G401.6 (cell line): ENCODE measurements around the gene ABCA1.
"Not testable (repeated sequence)": the region's sequence is repeated elsewhere in the genome, so short reads cannot be mapped to it uniquely, and the experiment has no call there.

Source experiments
- FAIRE-seq: peaks from 2 replicates; lab custom pipeline; 2012; peaks lifted over from hg19 to GRCh38; lab: Jason Lieb, UNC

ABCA1 gene, protein sequence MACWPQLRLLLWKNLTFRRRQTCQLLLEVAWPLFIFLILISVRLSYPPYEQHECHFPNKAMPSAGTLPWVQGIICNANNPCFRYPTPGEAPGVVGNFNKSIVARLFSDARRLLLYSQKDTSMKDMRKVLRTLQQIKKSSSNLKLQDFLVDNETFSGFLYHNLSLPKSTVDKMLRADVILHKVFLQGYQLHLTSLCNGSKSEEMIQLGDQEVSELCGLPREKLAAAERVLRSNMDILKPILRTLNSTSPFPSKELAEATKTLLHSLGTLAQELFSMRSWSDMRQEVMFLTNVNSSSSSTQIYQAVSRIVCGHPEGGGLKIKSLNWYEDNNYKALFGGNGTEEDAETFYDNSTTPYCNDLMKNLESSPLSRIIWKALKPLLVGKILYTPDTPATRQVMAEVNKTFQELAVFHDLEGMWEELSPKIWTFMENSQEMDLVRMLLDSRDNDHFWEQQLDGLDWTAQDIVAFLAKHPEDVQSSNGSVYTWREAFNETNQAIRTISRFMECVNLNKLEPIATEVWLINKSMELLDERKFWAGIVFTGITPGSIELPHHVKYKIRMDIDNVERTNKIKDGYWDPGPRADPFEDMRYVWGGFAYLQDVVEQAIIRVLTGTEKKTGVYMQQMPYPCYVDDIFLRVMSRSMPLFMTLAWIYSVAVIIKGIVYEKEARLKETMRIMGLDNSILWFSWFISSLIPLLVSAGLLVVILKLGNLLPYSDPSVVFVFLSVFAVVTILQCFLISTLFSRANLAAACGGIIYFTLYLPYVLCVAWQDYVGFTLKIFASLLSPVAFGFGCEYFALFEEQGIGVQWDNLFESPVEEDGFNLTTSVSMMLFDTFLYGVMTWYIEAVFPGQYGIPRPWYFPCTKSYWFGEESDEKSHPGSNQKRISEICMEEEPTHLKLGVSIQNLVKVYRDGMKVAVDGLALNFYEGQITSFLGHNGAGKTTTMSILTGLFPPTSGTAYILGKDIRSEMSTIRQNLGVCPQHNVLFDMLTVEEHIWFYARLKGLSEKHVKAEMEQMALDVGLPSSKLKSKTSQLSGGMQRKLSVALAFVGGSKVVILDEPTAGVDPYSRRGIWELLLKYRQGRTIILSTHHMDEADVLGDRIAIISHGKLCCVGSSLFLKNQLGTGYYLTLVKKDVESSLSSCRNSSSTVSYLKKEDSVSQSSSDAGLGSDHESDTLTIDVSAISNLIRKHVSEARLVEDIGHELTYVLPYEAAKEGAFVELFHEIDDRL (N-terminal part only)

DNA sequence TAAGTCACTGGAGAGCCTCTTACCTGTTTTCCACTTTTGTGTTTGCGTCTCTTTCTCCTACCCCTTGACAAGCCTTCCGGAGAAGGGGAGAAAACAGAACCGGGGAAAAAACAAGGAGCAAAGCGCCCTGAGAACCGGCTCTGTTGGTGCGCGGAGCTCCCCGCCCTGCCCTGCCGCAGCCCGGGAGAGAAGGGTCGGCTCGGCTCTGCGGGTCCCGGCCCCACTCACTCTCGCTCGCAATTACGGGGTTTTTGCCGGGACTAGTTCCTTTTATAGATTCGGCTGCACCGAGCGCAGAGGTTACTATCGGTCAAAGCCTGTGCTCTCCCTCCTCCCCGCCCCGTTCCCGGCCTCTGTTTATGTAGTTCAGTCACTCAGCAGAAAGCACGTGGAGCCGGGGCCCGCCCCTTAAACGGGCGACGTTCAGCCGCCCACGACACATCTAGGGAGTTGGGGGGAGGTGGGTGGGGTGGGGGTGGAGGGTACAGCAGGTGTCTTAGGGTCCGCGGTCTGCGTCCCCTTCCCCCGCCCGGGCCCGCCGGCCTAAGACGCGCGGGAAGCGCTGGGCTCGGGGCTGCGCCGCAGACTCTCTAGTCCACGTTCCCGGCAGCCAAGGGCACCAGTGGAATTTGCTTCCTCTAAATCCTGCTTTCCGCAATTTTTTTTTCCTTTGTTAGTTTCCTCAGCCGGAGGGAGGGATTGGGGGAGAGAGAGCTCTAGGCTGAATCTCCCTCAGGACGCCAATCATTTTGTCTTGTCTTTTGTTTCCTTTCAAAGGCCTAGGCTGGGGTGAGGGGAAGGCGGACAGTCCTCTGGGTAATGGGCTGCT, at the start of gene ABCA1:
ABCA1 (minus strand) TSS at position 244 of the 829 bp plus-strand sequence. CDS start 24,476 bp downstream, outside the sequence.
- no peak for FAIRE-seq

DNA sequence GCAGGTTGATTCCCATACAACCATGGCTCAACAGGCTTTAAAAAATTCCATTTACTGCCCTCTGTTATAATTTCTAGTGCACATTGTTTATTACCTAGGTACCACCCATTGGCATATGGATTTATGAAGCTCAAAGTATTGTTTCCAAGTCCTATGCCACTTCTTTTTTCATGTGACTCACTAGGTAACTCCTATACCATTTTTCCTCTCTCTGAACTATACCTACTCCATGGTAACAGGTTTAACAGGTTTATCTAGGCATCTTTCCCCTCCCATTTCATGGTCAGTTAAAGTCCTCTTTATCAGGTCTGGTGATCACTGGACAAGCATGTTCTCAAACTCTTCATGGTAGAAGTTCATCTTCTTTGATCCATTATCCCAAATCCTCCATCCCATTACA, 49.6 kb upstream of the ABCA1 start:
- FAIRE-seq: no peak

- FAIRE-seq: no peak
Measured at GRCh38 chr9:104977168-104977567, 49.2 kb upstream of the ABCA1 start.

DNA sequence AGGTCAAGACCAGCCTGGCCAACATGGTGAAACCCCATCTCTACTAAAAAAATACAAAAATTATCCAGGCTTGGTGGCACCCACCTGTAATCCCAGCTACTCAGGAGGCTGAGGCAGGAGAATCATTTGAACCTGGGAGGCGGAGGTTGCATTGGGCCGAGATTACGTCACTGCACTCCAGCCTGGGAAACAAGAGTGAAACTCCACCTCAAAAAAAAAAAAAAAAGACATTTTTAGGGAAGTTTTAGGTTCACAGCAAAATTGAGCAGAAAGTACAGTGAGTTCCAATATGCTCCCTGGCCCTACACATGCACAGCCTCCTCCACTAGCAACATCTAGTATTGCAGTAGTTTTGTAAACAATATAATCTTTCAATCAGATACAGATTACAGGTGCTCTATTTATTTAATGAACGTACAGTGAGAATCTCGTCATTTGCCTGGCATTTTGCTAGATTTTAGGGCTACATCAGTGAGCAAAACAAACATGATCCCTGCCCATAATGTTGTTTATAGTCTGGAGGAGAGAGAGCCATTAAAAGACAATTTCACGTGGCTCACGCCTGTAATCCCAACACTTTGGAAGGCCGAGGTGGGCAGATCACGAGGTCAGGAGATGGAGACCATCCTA, 48.1 kb upstream of the ABCA1 start:
- not testable (repeated sequence) for FAIRE-seq

DNA sequence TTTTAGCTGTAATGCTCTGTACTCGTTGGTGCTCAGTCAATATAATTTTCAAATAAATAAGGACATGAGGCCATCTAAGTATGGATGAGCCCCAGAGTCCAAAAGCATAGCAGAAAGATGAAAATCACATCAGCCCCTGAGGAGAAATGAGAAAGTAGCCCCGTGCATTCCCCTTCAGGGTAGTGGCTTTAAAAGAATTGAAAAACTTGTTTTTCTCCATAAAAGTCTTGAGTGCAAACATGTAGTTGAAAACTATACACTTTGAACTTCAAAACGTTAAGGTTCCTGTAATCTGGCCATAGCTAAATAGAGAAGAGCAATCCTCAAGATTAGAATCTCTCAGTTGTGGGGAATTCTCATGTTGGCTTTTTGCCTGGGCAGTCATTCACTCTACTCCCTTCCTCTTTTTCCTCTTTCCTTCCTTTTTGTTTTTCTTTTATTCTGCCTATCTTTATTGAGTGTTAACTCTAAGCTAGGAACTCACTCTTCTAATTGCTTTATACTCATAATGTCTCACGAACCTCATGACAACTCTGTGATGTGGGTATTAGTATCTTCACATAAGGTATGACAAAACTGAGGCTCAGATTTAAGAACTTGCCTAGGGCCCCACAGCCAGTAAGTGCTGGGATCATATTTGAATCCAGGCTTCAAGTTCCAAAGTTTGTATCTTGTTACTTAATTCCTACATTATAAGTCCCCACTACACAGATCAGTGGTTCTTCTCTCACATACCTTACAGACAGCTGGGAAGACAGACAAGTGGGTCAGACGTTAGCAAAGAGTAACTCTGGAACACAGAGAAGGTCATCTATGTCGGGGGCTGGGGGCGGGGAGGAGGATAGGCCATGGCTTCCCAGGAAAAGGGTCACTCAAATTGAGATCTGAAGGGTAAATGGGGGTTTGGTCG, 46.4 kb upstream of the ABCA1 start:
- FAIRE-seq: no peak

DNA sequence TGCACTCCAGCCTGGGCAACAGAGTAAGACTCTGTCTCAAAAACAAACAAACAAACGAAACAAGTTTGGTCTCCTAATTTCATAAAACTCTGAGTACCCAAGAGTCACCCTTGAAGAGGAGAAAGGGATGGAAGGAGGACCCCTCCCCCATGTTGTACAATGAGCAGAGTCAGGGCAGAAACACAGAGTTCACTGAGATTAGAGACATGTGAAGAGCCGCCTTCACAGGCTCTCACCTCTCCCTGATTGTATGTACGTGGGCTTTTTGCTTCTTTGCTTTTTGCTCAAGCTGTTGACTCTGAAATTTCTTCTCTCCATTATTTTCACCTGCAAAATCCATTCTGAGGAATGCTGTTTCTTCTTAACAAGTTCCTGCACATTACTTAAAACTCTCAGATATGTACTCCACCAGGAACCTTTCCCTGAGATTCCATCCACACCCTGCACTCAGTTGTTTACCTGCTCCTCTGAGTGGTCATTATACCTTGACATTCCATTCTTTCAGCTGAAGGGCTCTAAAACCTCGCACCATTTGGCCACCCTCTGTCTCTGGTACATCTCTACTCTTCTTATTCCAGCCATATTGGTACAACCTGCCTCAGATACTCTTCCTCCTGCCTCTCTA, 44.4 kb upstream of the ABCA1 start:
- FAIRE-seq: no peak

GRCh38 chr9:104971511-104971910, 43.6 kb upstream of the ABCA1 start:
- FAIRE-seq: no peak

- no peak for FAIRE-seq
Measured at GRCh38 chr9:104970271-104970987, 42.5 kb upstream of the ABCA1 start.

- no peak for FAIRE-seq
Measured at GRCh38 chr9:104969116-104969515, 41.2 kb upstream of the ABCA1 start.

DNA sequence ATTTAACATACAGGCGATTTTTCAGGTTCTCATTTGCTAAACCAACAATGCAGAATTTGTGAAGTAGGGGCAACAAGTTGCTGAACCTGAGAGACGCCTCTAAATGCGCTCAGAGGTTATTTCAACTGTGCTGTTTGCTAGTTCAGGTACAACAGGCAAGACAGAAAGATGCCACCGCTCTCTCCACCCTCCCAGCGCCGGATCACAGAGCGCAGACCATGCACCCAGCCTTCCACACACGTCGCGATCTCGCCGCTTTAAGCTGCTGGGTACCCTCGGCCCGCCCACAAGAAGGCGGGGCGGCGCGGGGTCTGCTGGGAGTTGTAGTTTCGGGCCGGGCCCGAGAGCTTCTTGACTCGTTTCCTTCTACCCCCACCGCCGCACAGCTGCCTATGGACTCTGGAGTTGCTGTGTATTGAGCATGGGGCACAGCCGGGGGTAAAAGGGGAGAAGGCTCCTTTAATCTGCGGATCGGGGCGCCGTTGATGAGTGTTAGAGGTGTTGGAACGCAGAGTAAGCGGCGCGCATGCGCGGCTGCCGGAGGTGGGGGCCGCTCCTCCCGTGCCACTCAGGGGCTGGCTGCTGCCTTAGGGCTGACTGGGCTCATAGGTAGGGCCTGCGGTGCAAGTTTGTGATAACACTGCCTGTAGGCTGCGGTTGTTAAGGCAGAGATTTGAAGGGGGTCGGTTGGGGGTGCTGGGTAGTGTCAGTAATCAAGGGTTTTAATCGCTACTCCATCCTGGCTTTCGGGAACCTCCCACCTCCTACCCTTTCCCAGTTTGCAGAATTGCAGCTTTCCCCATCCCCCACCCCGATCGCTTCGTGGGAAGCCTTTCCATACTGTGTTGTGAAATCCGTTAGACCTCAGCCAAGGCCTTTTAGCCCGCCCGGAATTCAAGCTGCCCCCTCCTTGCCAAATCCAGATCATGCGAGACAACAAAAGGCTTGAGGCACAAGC, 40.3 kb upstream of the ABCA1 start:
- FAIRE-seq: no peak

DNA sequence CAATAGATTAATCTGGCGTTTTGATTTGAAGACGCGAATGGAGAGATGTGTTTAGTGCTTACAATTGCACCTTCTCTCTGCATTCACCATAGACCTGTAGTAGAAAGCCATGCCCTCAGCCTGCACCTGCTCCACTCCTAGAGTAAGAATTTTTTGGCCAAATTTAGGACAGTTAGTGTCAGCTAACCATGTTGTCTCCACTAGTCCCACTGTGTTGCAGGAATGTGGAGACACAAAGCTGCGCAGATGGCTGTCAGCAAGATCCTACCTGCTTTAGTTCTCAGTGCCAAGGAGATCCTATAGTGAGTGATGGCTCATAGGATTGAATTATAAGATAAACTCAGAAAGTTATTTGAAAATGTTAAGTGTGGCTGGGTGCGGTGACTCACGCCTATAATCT, 35.1 kb upstream of the ABCA1 start:
- FAIRE-seq: no peak

DNA sequence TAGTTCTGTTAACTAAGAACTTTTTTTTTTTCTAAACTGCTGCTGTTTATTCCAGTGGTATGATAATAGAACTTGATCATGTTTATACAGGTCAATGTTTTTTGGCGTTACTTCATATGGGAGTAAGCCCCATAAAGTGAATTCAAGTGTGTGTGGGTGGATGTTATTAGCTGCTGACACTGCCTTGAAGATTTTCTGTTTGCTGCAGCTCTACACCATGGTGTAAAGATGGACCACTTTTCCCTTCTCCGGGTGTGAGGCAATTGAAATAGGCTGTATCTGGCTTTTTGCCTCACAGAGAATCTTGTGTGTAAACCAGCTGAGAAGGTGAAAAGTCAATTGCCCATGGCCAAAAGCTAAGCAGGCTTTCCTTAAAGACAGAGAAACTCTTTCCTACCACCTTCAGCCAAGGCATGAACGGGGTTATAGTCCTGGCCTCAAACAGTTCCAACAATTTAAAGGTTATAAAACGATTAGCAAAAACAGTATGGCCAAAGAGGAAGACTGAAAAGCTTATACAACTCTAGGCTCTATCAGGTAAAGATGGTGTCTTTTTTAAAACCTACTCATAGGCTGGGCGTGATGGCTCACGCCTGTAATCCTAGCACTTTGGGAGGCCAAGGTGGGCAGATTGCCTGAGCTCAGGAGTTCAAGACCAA, 33.9 kb upstream of the ABCA1 start:
- no peak for FAIRE-seq

DNA sequence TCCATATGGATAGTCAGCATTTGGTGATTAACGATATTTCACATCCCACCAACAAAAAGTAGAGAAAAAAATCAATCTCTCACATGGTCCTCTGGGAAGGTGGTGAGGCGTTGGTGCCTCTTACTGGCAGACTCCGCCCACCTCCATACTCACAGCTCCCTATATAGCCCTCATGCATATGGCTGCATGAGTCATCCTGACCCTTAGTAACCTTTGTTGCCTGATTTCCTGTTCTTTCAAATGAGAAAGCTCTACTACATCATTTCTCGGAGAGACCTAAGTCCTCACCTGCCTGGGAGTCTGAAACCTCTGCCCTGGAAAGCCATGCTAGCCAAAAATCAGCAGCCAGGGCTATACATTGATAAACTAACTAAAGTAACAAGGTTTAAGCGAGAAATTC, 33.3 kb upstream of the ABCA1 start:
- no peak for FAIRE-seq

GRCh38 chr9:104960662-104961061, 32.7 kb upstream of the ABCA1 start:
- no peak for FAIRE-seq

GRCh38 chr9:104958751-104959150, 30.8 kb upstream of the ABCA1 start:
- FAIRE-seq: no peak

DNA sequence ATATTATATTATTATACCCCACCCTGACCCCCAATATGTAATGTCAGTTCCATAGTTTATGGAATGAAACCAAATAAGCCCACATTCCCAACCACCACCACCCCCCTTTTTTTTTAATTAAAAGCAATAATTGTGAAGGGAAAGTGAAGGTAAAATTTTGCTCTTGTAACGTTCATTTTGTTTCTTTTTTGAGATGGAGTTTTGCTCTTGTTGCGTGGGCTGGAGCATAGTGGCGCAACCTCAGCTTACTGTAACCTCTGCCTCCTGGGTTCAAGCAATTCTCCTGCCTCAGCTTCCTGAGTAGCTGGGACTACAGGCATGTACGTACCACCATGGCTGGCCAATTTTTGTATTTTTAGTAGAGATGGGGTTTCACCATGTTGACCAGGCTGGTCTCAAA, 30.1 kb upstream of the ABCA1 start:
- FAIRE-seq: not testable (repeated sequence)

- no peak for FAIRE-seq
Measured at GRCh38 chr9:104951487-104951886, 23.5 kb upstream of the ABCA1 start.
